ENCODE data around the gene COL6A1. TPM values are rescaled to one million over a fixed set of nuclear protein-coding genes. Genes with fewer than 3 reads are reported as not detected.
"Not testable (repeated sequence)": the region's sequence is repeated elsewhere in the genome, so short reads cannot be mapped to it uniquely, and the experiment has no call there.

Gene COL6A1
- total and polyA plus RNA-seq, 2 donors (not counting 3 experiments of a cell fraction or from before 2014, with no cell fraction given): 30.1 to 42.4 TPM

DNA sequence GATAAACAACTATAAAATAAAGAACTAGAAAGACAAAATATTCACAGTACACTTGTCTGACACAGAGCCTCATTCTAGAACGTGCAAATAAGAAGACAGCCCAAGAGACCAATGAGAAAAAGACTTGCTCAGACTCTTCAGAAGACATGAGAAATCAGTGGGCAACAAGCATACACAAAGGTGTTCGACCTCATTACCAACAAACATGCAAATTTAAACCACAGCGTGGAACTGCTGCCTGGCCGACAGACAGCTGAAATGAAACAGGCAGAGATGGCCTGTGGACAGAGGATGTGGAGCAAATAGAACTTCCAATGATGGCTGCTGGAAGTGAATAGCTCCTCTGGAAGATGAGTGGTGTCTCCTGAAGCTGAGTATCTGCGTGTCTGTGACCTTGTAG lies 22.4 kb upstream of the COL6A1 start:
- H3K4me1 ChIP-seq (ENCODE audit: control insufficient read depth, extremely low read depth, insufficient read depth, low read length): no peaks in the 10 kb centered on the region
- FAIRE-seq (no peak), DNase-seq (ENCODE audit: low read depth, low spot score) (no peak)
- no peaks in the 10 kb centered on the region for H3K9me1 ChIP-seq (replicated peaks; ENCODE audit: control insufficient read depth, extremely low read depth, insufficient read depth, low read length)
- H2AFZ ChIP-seq (ENCODE audit: low read depth, low read length): no peak overlapping the region
- no peak overlapping the region for H3K4me3 ChIP-seq (replicated peaks in 1 of 3; ENCODE audit: insufficient read depth in 1 of 3, low read depth in 1 of 3, low read length in 3 of 3)
- no peaks in the 10 kb centered on the region for H3K9me3 ChIP-seq (replicated peaks; ENCODE audit: control insufficient read depth, insufficient read depth, low read length)
- H3K4me2 ChIP-seq (ENCODE audit: insufficient read depth, low read length): no peak overlapping the region
- no peaks in the 10 kb centered on the region for H4K20me1 ChIP-seq (replicated peaks; ENCODE audit: control insufficient read depth, extremely low read depth, insufficient read depth, low read length)
- H3K79me2 ChIP-seq (ENCODE audit: control insufficient read depth, insufficient read depth, low read length): no peaks in the 10 kb centered on the region
- POLR2A ChIA-PET: no interaction called here
- intact Hi-C loops (cut with micrococcal nuclease): no loop called here
- no TSS peak for BruUV-seq (replicated peaks)
- no peak overlapping the region for H3K27ac ChIP-seq (ENCODE audit: insufficient read depth, low read depth, low read length)
- dilution Hi-C loops (cut with MboI; ENCODE audit: extremely low pct_ligation_motif_present, low sequenced_read_pairs): no loop called here
- TF ChIP-seq GATA2 (IDR thresholded peaks at IDR 0.05; ENCODE audit: insufficient read depth, insufficient read length, low read depth, low read length) (no peak), JUN (IDR thresholded peaks at IDR 0.05; ENCODE audit: borderline replicate concordance, insufficient read depth, insufficient read length, low read depth) (no peak), MAX (IDR thresholded peaks at IDR 0.05; ENCODE audit: insufficient read depth, insufficient read length) (no peak)
- H3K27me3 ChIP-seq (ENCODE audit: control insufficient read depth in 2 of 2, insufficient read depth in 2 of 2, low read length in 2 of 2): peaks cover 4 to 16% of the 10 kb centered on the region in 2 experiments
- H3K36me3 ChIP-seq (ENCODE audit: control insufficient read depth in 2 of 2, extremely low read depth in 1 of 2, insufficient read depth in 2 of 2, low read length in 2 of 2): no peaks in the 10 kb centered on the region
- CTCF ChIA-PET: no interaction called here
- no peak overlapping the region for H3K9ac ChIP-seq (replicated peaks; ENCODE audit: extremely low read depth, insufficient read depth, low read length)

- H3K9me1 ChIP-seq (replicated peaks; ENCODE audit: control insufficient read depth, extremely low read depth, insufficient read depth, low read length): no peaks in the 10 kb centered on the region
- DNase-seq (ENCODE audit: low read depth, low spot score): no peak
- dilution Hi-C loops (cut with MboI; ENCODE audit: extremely low pct_ligation_motif_present, low sequenced_read_pairs): no loop called here
- H3K4me3 ChIP-seq (replicated peaks in 1 of 3; ENCODE audit: insufficient read depth in 1 of 3, low read depth in 1 of 3, low read length in 3 of 3): no peak overlapping the region
- no TSS peak for BruUV-seq (replicated peaks)
- ChIA-PET CTCF (no interaction called here), POLR2A (no interaction called here)
- no peaks in the 10 kb centered on the region for H3K9me3 ChIP-seq (replicated peaks; ENCODE audit: control insufficient read depth, insufficient read depth, low read length)
- TF ChIP-seq FOS (IDR thresholded peaks at IDR 0.05; ENCODE audit: borderline replicate concordance, insufficient read depth, low read length) (no peak), POLR2AphosphoS5 (IDR thresholded peaks at IDR 0.05; ENCODE audit: insufficient read depth, low read depth, low read length) (no peak), GATA2 (IDR thresholded peaks at IDR 0.05; ENCODE audit: insufficient read depth, insufficient read length, low read depth, low read length) (no peak), POLR2A (IDR thresholded peaks at IDR 0.05; ENCODE audit: low read depth, low read length) (no peak)
- no peaks in the 10 kb centered on the region for H4K20me1 ChIP-seq (replicated peaks; ENCODE audit: control insufficient read depth, extremely low read depth, insufficient read depth, low read length)
- intact Hi-C loops (cut with micrococcal nuclease): no loop called here
- no peak overlapping the region for H3K27ac ChIP-seq (ENCODE audit: insufficient read depth, low read depth, low read length)
- peaks cover 5 to 16% of the 10 kb centered on the region in 2 experiments for H3K27me3 ChIP-seq (ENCODE audit: control insufficient read depth in 2 of 2, insufficient read depth in 2 of 2, low read length in 2 of 2)
- no peaks in the 10 kb centered on the region for H3K36me3 ChIP-seq (ENCODE audit: control insufficient read depth in 2 of 2, extremely low read depth in 1 of 2, insufficient read depth in 2 of 2, low read length in 2 of 2)
- no peak overlapping the region for H2AFZ ChIP-seq (ENCODE audit: low read depth, low read length)
- no peak overlapping the region for H3K4me2 ChIP-seq (ENCODE audit: insufficient read depth, low read length)
- no peak overlapping the region for H3K9ac ChIP-seq (replicated peaks; ENCODE audit: extremely low read depth, insufficient read depth, low read length)
- H3K79me2 ChIP-seq (ENCODE audit: control insufficient read depth, insufficient read depth, low read length): no peaks in the 10 kb centered on the region
- H3K4me1 ChIP-seq (ENCODE audit: control insufficient read depth, extremely low read depth, insufficient read depth, low read length): no peaks in the 10 kb centered on the region
- no peak for FAIRE-seq
These were observed 21.7 kb upstream of the COL6A1 start for GRCh38 chr21:45959779-45960390.

GRCh38 chr21:45961408-45961807 lies 20.2 kb upstream of the COL6A1 start:
- intact Hi-C loops (cut with micrococcal nuclease); dilution Hi-C loops (cut with MboI; ENCODE audit: extremely low pct_ligation_motif_present, low sequenced_read_pairs); H2AFZ ChIP-seq (ENCODE audit: low read depth, low read length); H3K4me1 ChIP-seq (ENCODE audit: control insufficient read depth, extremely low read depth, insufficient read depth, low read length); POLR2A ChIA-PET; CTCF ChIA-PET; H3K4me2 ChIP-seq (ENCODE audit: insufficient read depth, low read length); BruUV-seq (replicated peaks); H3K27ac ChIP-seq (ENCODE audit: insufficient read depth, low read depth, low read length); DNase-seq (ENCODE audit: low read depth, low spot score); FAIRE-seq; H3K4me3 ChIP-seq (replicated peaks in 1 of 3; ENCODE audit: insufficient read depth in 1 of 3, low read depth in 1 of 3, low read length in 3 of 3); H3K9me1 ChIP-seq (replicated peaks; ENCODE audit: control insufficient read depth, extremely low read depth, insufficient read depth, low read length); H3K79me2 ChIP-seq (ENCODE audit: control insufficient read depth, insufficient read depth, low read length); H3K9me3 ChIP-seq (replicated peaks; ENCODE audit: control insufficient read depth, insufficient read depth, low read length); H3K36me3 ChIP-seq (ENCODE audit: control insufficient read depth in 2 of 2, extremely low read depth in 1 of 2, insufficient read depth in 2 of 2, low read length in 2 of 2); H3K9ac ChIP-seq (replicated peaks; ENCODE audit: extremely low read depth, insufficient read depth, low read length); H4K20me1 ChIP-seq (replicated peaks; ENCODE audit: control insufficient read depth, extremely low read depth, insufficient read depth, low read length): not testable (repeated sequence)
- H3K27me3 ChIP-seq (ENCODE audit: control insufficient read depth in 2 of 2, insufficient read depth in 2 of 2, low read length in 2 of 2): peaks cover 5 to 13% of the 10 kb centered on the region in 2 experiments

Measured in endothelial cell of umbilical vein (primary cell).